IPS DF 4.7 (cell line): Measurements from ENCODE around the gene MRPS10.
"Not testable (repeated sequence)": the region's sequence is repeated elsewhere in the genome, so short reads cannot be mapped to it uniquely, and the experiment has no call there.

Source experiments
- DNase-seq: peaks from one replicate; pipeline ENCODE4 v3.0.0-alpha.2; 2013; ENCODE audit warnings: low spot score; ENCODE audit errors: extremely low read depth

MRPS10 gene

GRCh38 chr6:42210551-42210950, 7.1 kb downstream of the MRPS10 start:
- DNase-seq, result no peak

GRCh38 chr6:42207559-42207958, 10.1 kb downstream of the MRPS10 start:
- not testable (repeated sequence) for DNase-seq

- DNase-seq, result no peak
Measured at GRCh38 chr6:42204768-42205282, 12.8 kb downstream of the MRPS10 start.

- DNase-seq, result no peak
Measured at GRCh38 chr6:42203183-42203582, 14.5 kb downstream of the MRPS10 start.

GRCh38 chr6:42202131-42202915, 15.3 kb downstream of the MRPS10 start:
- DNase-seq, result not testable (repeated sequence)

GRCh38 chr6:42201382-42201781, 16.3 kb downstream of the MRPS10 start:
- no peak for DNase-seq

- no peak for DNase-seq
Measured at GRCh38 chr6:42200035-42200434, 17.6 kb downstream of the MRPS10 start.

GRCh38 chr6:42199106-42199981, 18.3 kb downstream of the MRPS10 start:
- DNase-seq, result no peak

- DNase-seq, result no peak
Measured at GRCh38 chr6:42197555-42198362, 19.9 kb downstream of the MRPS10 start.

GRCh38 chr6:42195415-42195814, 22.2 kb downstream of the MRPS10 start:
- no peak for DNase-seq

- DNase-seq, result no peak
Measured at GRCh38 chr6:42194056-42194455, 23.6 kb downstream of the MRPS10 start.

- DNase-seq, result no peak
Measured at GRCh38 chr6:42193491-42193894, 24.2 kb downstream of the MRPS10 start.

GRCh38 chr6:42192385-42192784, 25.3 kb downstream of the MRPS10 start:
- DNase-seq, result not testable (repeated sequence)

- DNase-seq, result no peak
Measured at GRCh38 chr6:42190554-42191183, 27.0 kb downstream of the MRPS10 start.

- DNase-seq, result no peak
Measured at GRCh38 chr6:42188406-42188805, 29.3 kb downstream of the MRPS10 start.

- DNase-seq, result no peak
Measured at GRCh38 chr6:42185597-42185996, 32.1 kb downstream of the MRPS10 start.

GRCh38 chr6:42184475-42184874, 33.2 kb downstream of the MRPS10 start:
- DNase-seq, result no peak

GRCh38 chr6:42182101-42182500, 35.6 kb downstream of the MRPS10 start:
- DNase-seq, result no peak

GRCh38 chr6:42179945-42180313, 37.7 kb downstream of the MRPS10 start:
- no peak for DNase-seq

- DNase-seq, result no peak
Measured at GRCh38 chr6:42179261-42179944, 38.3 kb downstream of the MRPS10 start.
